IgD-negative memory B cell (primary cell): Measurements from ENCODE around the gene OR10P1. TPM values are rescaled to one million over a fixed set of nuclear protein-coding genes. Genes with fewer than 3 reads are reported as not detected.

Source experiments
- H3K27ac Mint-ChIP-seq, 3 donors: one replicate each; pipeline ENCODE4 v1.8.0; 2020 to 2022; ENCODE audit warnings: mild to moderate bottlenecking in 3 of 3, mixed read lengths in 3 of 3, moderate library complexity in 1 of 3
- H3K27me3 Mint-ChIP-seq: one replicate; pipeline ENCODE4 v1.8.0; 2021; ENCODE audit warnings: mixed read lengths
- H3K36me3 Mint-ChIP-seq: one replicate; pipeline ENCODE4 v1.8.0; 2020; ENCODE audit warnings: mild to moderate bottlenecking, mixed read lengths
- H3K4me1 Mint-ChIP-seq, 3 donors: one replicate each; pipeline ENCODE4 v1.8.0; 2020 to 2022; ENCODE audit warnings: mixed read lengths in 3 of 3, mild to moderate bottlenecking in 1 of 3
- H3K4me3 Mint-ChIP-seq, 4 donors: one replicate each; pipeline ENCODE4 v1.8.0; 2020 to 2022; ENCODE audit warnings: mild to moderate bottlenecking in 4 of 4, mixed read lengths in 4 of 4, moderate library complexity in 3 of 4
- H3K9me3 Mint-ChIP-seq, 3 donors: one replicate each; pipeline ENCODE4 v1.8.0; 2020 to 2021; ENCODE audit warnings: mixed read lengths in 3 of 3, mild to moderate bottlenecking in 1 of 3
- polyA plus RNA-seq: library from polyadenylated mRNA; unstranded; fragments of 300-500 nt; fragmentation: Illumina TruSeq; gene quantifications from one replicate; pipeline ENCODE4 v1.2.3, GENCODE V29; 2021

Gene OR10P1
- polyA plus RNA-seq, 1 donor from 2014 or later, result not detected

DNA sequence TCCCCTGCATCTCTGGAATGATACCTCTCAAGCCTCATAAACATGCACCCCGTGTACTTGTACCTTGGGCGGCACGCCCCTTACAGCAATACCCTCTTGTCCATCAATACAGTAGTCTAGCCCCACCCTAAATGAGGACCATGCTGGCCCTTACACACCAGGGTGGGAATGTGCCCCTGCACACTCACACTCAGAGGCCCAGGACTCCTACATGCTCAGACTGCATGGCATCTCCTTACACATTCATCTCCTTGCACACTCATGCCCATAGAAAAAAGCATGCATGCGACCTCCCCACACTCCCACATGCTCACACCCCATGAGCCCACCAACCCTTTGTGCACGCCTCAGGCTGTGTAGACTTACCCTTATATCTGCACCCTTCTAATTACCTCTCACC lies 49.0 kb downstream of the OR10P1 start:
- Mint-ChIP-seq H3K36me3 (no peaks in the 10 kb centered on the region), H3K27ac (no peak overlapping the region), H3K4me1 (peaks cover 16 to 20% (median 19%) of the 10 kb centered on the region in 3 donors), H3K9me3 (no peaks in the 10 kb centered on the region), H3K4me3 (no peak overlapping the region), H3K27me3 (peaks cover 9% of the 10 kb centered on the region)

DNA sequence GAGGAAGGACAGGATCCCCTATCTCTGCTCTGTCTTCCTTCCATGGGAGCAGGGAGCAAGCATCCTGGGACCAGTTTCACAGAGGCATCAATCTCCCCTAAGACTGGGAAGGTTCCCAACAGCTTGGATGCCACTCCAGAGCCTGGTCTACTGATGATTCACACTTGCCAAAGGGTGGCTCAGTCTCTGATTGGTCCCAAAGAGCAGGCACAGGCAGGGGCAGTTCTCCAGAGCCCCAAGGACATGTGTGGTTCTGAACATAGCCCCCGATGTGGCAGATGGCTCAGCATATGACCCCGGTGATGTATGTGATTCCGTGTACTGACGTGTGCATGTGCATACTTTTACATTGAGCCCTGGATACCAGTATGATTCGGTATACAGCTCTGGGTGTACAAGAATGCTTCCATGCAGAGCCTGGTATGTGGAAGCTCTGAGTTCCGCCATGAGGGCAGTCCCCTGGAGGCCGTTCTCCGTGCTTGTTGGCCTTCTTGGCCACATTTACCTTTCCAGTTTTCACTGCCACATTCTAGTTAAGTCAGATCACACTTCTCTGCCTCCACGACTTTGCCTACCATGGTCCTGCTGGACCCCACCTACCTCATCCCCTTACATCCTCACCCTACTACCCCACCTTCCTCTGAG lies 49.8 kb downstream of the OR10P1 start:
- H3K27ac Mint-ChIP-seq, result no peak overlapping the region
- H3K36me3 Mint-ChIP-seq, result no peaks in the 10 kb centered on the region
- H3K4me1 Mint-ChIP-seq, result peaks cover 13 to 14% (median 13%) of the 10 kb centered on the region in 3 donors
- no peaks in the 10 kb centered on the region for H3K9me3 Mint-ChIP-seq
- H3K27me3 Mint-ChIP-seq, result peaks cover 9% of the 10 kb centered on the region
- peak overlapping the region in 1 of 4 donors; percentile 23 for H3K4me3 Mint-ChIP-seq

Other genes starting within 250 kb of the OR10P1 start
- not detected for gene OR6C65, start 236.4 kb upstream of the OR10P1 start, polyA plus RNA-seq
- gene OR6C76, start 210.6 kb upstream of the OR10P1 start, polyA plus RNA-seq, result not detected
- gene OR6C2, start 192.8 kb upstream of the OR10P1 start, polyA plus RNA-seq, result not detected
- gene OR6C70, start 166.8 kb upstream of the OR10P1 start, polyA plus RNA-seq, result not detected
- gene OR6C68, start 144.5 kb upstream of the OR10P1 start, polyA plus RNA-seq, result not detected
- not detected for gene OR6C4, start 87.3 kb upstream of the OR10P1 start, polyA plus RNA-seq
- not detected for gene OR2AP1, start 64.4 kb upstream of the OR10P1 start, polyA plus RNA-seq
- 0.13 TPM for gene ITGA7, start 71.0 kb downstream of the OR10P1 start, polyA plus RNA-seq
- gene BLOC1S1, start 79.2 kb downstream of the OR10P1 start, polyA plus RNA-seq, result 174 TPM
- 2.2 TPM for gene RDH5, start 83.5 kb downstream of the OR10P1 start, polyA plus RNA-seq
- 171 TPM for gene CD63, start 92.1 kb downstream of the OR10P1 start, polyA plus RNA-seq
- gene GDF11, start 106.2 kb downstream of the OR10P1 start, polyA plus RNA-seq, result 1.1 TPM
- gene SARNP, start 180.8 kb downstream of the OR10P1 start, polyA plus RNA-seq, result 94.2 TPM
- 97.5 TPM for gene ORMDL2, start 181.1 kb downstream of the OR10P1 start, polyA plus RNA-seq
- 35.9 TPM for gene DNAJC14, start 192.7 kb downstream of the OR10P1 start, polyA plus RNA-seq
- not detected for gene MMP19, start 206.0 kb downstream of the OR10P1 start, polyA plus RNA-seq